Transverse colon (tissue), 4 donors: ENCODE data around the gene LINGO1. TPM values are rescaled to one million over a fixed set of nuclear protein-coding genes. Genes with fewer than 3 reads are reported as not detected.

Source experiments
- DNase-seq: peaks from one replicate; pipeline ENCODE4 v3.0.0-alpha.2; 2019
- H3K27ac ChIP-seq, 4 donors: fragments of 200-600 bp; sonication (generic); 2 replicates each; pipeline ENCODE4 v1.5.1; 2016 to 2018; ENCODE audit warnings: inconsistent platforms in 4 of 4
- H3K27me3 ChIP-seq: fragments of 200-600 bp; sonication (generic); 2 replicates; pipeline ENCODE4 v1.5.1; 2017; ENCODE audit warnings: inconsistent platforms
- H3K36me3 ChIP-seq, 4 donors: fragments of 200-600 bp; sonication (generic); 2 replicates each; pipeline ENCODE4 v1.5.1; 2017 to 2019; ENCODE audit warnings: inconsistent platforms in 4 of 4
- H3K4me1 ChIP-seq, 4 donors: fragments of 200-600 bp; sonication (generic); 2 replicates each; pipeline ENCODE4 v1.5.1; 2017 to 2020; ENCODE audit warnings: inconsistent platforms in 4 of 4
- H3K4me3 ChIP-seq, 4 donors: fragments of 200-600 bp; sonication (generic); 1 replicate in 1 of 4; 2 replicates in 3 of 4; pipeline versions ENCODE4 v1.5.1 to v1.6.1; 2017 to 2019; ENCODE audit warnings: inconsistent platforms in 4 of 4
- H3K9me3 ChIP-seq, 2 donors: fragments of 200-600 bp; sonication (generic); 2 replicates each; pipeline ENCODE4 v1.5.1; 2017 to 2019; ENCODE audit warnings: inconsistent platforms in 2 of 2
- EP300 ChIP-seq: sonication (generic); formaldehyde crosslinking; IDR thresholded peaks from one replicate; pipeline ENCODE4 v1.6.1; 2017; ENCODE audit warnings: antibody characterized with exemption, low read depth
- POLR2A ChIP-seq: fragments of 450-650 bp; IDR thresholded peaks from one replicate; pipeline ENCODE4 v1.6.1; 2016; ENCODE audit warnings: antibody characterized with exemption, mild to moderate bottlenecking, moderate library complexity
- POLR2AphosphoS5 ChIP-seq, 3 donors: sonication (generic); formaldehyde crosslinking; IDR thresholded peaks; one replicate each; pipeline ENCODE4 v1.6.1; 2016; ENCODE audit warnings: antibody characterized with exemption in 3 of 3
- WGBS, 2 donors: methylation state at CpG; one replicate each; pipeline ENCODE4 v1.1.5; 2018; ENCODE audit warnings: low coverage in 1 of 2; 5-methylcytosine and 5-hydroxymethylcytosine counted together
- in situ Hi-C, 4 donors: fragments of 200-750 bp; cut with MboI; loops; one replicate each; pipeline versions ENCODE4 v1.15.0 to v1.15.1; 2017; ENCODE audit warnings: low sequenced_read_pairs in 3 of 4, low pct_ligation_motif_present in 1 of 4, low pct_unique_long_range_greater_than_20kb in 1 of 4
- intact Hi-C: fragments of 100-400 bp; cut with DNase I; formaldehyde crosslinking; loops from one replicate; pipeline ENCODE4 v1.15.1; 2023; ENCODE audit warnings: low total_unique reads
- total RNA-seq, 4 donors: library from RNA; depleted of rRNA; stranded (reverse); fragments of >200 nt; gene quantifications; one replicate each; pipeline ENCODE4 v1.1.0, GENCODE V29; 2016
- TF ChIP-seq, protein P1 (sequence below), 5 experiments: fragments of 200-600 bp in 3 of 5; fragments of 450-650 bp in 2 of 5; sonication (generic) in 3 of 5; IDR thresholded peaks; 1 replicate in 2 of 5; 2 replicates in 3 of 5; pipeline ENCODE4 v1.5.1; 2016 to 2017; ENCODE audit warnings: antibody characterized with exemption in 5 of 5, inconsistent platforms in 3 of 5, mild to moderate bottlenecking in 2 of 5, moderate library complexity in 1 of 5

Gene LINGO1
- total RNA-seq, 4 donors from 2014 or later = 0.27 to 0.95 TPM; not detected in 2

DNA sequence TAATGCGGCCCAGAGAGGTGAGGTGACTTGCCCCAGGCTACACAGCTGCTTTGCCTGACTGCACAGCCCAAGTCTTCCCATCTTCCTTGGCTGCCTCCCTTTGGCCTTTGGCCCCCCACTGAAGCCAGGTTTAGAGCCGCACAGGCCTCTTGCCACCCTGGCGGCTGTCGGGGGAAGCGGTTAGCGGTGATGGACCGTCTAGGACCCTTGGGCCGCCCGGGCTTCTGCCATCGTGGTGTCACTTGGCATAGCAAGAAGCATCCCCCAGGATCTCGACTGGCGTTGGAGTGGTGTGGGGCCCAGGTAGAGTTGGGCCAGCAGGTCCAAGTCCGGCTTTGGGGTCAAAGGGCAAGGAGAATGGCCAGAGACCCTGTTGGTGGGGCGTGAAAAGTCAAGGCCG lies 61.0 kb downstream of the LINGO1 start:
- no peak for TF ChIP-seq EP300
- TF ChIP-seq POLR2A = no peak
- intact Hi-C loops = no loop called here
- peaks cover 0 to 8% (median 2%) of the 10 kb centered on the region in 4 donors for H3K4me1 ChIP-seq
- DNase-seq = no peak
- WGBS, 2 donors = 87% methylated on average over 15 of the region's 15 CpGs; no CpG with 5 or more reads in 1 of the 2 donors
- no peaks in the 10 kb centered on the region for H3K9me3 ChIP-seq
- no peaks in the 10 kb centered on the region for H3K27me3 ChIP-seq
- no peak overlapping the region for H3K27ac ChIP-seq
- H3K36me3 ChIP-seq = no peaks in the 10 kb centered on the region
- no peak overlapping the region for H3K4me3 ChIP-seq
- in situ Hi-C loops = no loop called here

- in situ Hi-C loops = no loop called here
- no peak for TF ChIP-seq EP300
These were observed 61.5 kb downstream of the LINGO1 start for GRCh38 chr15:77571181-77571580.

DNA sequence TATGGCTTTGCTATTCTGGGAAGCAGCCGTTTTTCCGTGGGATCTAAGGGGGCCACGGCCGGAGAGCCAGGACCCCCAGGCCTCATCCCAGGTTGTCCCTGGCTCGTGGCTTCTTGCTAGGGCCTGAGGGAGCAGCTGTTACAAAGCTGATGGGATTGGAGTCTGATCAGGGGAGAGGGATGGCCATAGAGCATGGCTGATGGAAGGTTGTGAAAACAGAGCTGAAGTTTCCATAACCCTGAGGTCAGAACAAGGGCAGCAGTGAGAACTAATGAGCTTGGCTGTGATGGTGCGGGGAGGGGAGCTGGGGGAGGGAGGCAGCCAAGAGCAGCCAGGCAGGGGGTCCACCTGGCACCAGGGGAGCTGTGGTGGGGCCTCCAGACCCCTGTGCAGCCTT lies 63.0 kb downstream of the LINGO1 start:
- intact Hi-C loops = no loop called here
- peak overlapping the region; percentile 38 to 50 (median 44) for H3K27ac ChIP-seq
- TF ChIP-seq POLR2A (no peak), EP300 (no peak), POLR2AphosphoS5 (IDR thresholded peaks at IDR 0.05) (no peak)
- TF ChIP-seq, protein P1, sequence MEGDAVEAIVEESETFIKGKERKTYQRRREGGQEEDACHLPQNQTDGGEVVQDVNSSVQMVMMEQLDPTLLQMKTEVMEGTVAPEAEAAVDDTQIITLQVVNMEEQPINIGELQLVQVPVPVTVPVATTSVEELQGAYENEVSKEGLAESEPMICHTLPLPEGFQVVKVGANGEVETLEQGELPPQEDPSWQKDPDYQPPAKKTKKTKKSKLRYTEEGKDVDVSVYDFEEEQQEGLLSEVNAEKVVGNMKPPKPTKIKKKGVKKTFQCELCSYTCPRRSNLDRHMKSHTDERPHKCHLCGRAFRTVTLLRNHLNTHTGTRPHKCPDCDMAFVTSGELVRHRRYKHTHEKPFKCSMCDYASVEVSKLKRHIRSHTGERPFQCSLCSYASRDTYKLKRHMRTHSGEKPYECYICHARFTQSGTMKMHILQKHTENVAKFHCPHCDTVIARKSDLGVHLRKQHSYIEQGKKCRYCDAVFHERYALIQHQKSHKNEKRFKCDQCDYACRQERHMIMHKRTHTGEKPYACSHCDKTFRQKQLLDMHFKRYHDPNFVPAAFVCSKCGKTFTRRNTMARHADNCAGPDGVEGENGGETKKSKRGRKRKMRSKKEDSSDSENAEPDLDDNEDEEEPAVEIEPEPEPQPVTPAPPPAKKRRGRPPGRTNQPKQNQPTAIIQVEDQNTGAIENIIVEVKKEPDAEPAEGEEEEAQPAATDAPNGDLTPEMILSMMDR (IDR thresholded peaks at IDR 0.05) = no peak
- no peaks in the 10 kb centered on the region for H3K36me3 ChIP-seq
- H3K4me1 ChIP-seq = peaks cover 0 to 8% (median 2%) of the 10 kb centered on the region in 4 donors
- H3K27me3 ChIP-seq = no peaks in the 10 kb centered on the region
- no peak for DNase-seq
- in situ Hi-C loops = no loop called here
- WGBS, 2 donors = 41 to 83% methylated on average over 1 to 6 of the region's 6 CpGs
- H3K4me3 ChIP-seq = no peak overlapping the region
- no peaks in the 10 kb centered on the region for H3K9me3 ChIP-seq

More at GRCh38 chr15:77571181-77571580, 61.5 kb downstream of the LINGO1 start:
- intact Hi-C loops = no loop called here
- no peaks in the 10 kb centered on the region for H3K27me3 ChIP-seq
- no peak for DNase-seq
- no peak overlapping the region for H3K4me3 ChIP-seq
- peaks cover 0 to 8% (median 2%) of the 10 kb centered on the region in 4 donors for H3K4me1 ChIP-seq
- H3K36me3 ChIP-seq = no peaks in the 10 kb centered on the region
- WGBS, 2 donors = 60 to 82% methylated on average over 1 to 6 of the region's 6 CpGs
- no peaks in the 10 kb centered on the region for H3K9me3 ChIP-seq
- H3K27ac ChIP-seq = no peak overlapping the region

- H3K4me1 ChIP-seq = peaks cover 0 to 8% (median 2%) of the 10 kb centered on the region in 4 donors
- no peaks in the 10 kb centered on the region for H3K27me3 ChIP-seq
- DNase-seq = no peak
- H3K36me3 ChIP-seq = no peaks in the 10 kb centered on the region
- H3K27ac ChIP-seq = peak overlapping the region; percentile 38 to 50 (median 44)
- H3K9me3 ChIP-seq = no peaks in the 10 kb centered on the region
- H3K4me3 ChIP-seq = peak overlapping the region in 1 of 4 donors; percentile 29
- in situ Hi-C loops = no loop called here
- TF ChIP-seq POLR2A = no peak
- no peak for TF ChIP-seq EP300
- TF ChIP-seq, protein P1 (IDR thresholded peaks at IDR 0.05) = no peak
- no peak for TF ChIP-seq POLR2AphosphoS5 (IDR thresholded peaks at IDR 0.05)
- whole genome bisulfite sequencing, 2 donors = 73% methylated on average over 3 to 24 of the region's 24 CpGs
- intact Hi-C loops = no loop called here
These were observed 63.6 kb downstream of the LINGO1 start for GRCh38 chr15:77568973-77569728.

- Histone ChIP-seq H3K27ac (peak overlapping the region; percentile 38 to 50 (median 44)), H3K27me3 (no peaks in the 10 kb centered on the region), H3K9me3 (no peaks in the 10 kb centered on the region), H3K4me3 (no peak overlapping the region), H3K4me1 (peaks cover 0 to 8% (median 2%) of the 10 kb centered on the region in 4 donors), H3K36me3 (no peaks in the 10 kb centered on the region)
- intact Hi-C loops (no loop called here), in situ Hi-C loops (no loop called here)
- no peak for DNase-seq
- TF ChIP-seq EP300 = no peak
- no peak for TF ChIP-seq POLR2AphosphoS5 (IDR thresholded peaks at IDR 0.05)
- no peak for TF ChIP-seq POLR2A
- TF ChIP-seq, protein P1 (IDR thresholded peaks at IDR 0.05) = no peak
- WGBS, 2 donors = 60% methylated on average over 13 of the region's 14 CpGs; no CpG with 5 or more reads in 1 of the 2 donors
These were observed 64.4 kb downstream of the LINGO1 start for GRCh38 chr15:77568014-77568972.
